H54 (cell line): ENCODE results near the gene TOP2B.

Experiments
- DNase-seq: peaks from one replicate; pipeline ENCODE4 v3.0.0; 2011; ENCODE audit warnings: low spot score, mixed read lengths; ENCODE audit not compliant: insufficient read length
- FAIRE-seq: peaks from 3 replicates; lab custom pipeline; 2011; peaks lifted over from hg19 to GRCh38; lab: Jason Lieb, UNC
- POLR2A ChIP-seq: IDR thresholded peaks from 2 replicates; pipeline ENCODE4 v1.6.1; 2011; ENCODE audit warnings: low read depth, mild to moderate bottlenecking, low read length

Gene TOP2B

DNA sequence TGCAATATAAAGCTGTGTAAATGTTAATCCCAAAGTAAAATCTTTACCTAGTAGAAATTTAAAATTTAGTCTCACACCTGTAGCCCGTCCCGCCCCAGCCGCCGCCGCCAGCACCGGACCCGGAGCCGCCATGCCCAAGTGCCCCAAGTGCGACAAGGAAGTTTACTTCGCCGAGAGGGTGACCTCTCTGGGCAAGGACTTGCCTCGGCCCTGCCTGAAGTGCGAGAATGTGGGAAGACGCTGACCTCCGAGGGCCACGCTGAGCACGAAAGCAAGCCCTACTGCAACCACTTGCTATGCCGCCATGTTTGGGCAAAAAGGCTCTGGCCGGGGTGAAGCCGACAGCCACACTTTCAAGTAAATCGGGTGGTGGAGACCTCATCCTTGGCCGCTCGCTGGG is 22.1 kb upstream of the TOP2B start:
- no peak for FAIRE-seq
- no peak for DNase-seq
- no peak for TF ChIP-seq POLR2A

DNA sequence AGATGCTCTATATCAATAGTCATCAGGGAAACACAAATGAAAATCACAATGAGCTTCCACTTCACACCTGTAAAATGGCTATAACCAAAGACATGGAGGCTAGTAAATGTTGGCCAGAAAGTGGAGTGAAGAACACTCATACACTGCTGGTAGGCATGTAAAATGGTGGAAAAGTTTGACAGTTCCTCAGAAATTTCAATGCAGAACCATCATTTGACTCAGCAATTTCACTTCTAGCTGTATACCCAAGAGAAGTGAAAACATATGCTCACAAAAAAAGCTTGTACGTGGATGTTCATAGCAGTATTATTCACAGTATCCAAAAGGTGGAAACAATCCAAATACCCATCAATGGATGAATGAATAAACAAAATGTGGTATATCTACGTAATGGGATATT is 19.2 kb upstream of the TOP2B start:
- DNase-seq (no peak), FAIRE-seq (peak; percentile 78)
- no peak for TF ChIP-seq POLR2A

DNA sequence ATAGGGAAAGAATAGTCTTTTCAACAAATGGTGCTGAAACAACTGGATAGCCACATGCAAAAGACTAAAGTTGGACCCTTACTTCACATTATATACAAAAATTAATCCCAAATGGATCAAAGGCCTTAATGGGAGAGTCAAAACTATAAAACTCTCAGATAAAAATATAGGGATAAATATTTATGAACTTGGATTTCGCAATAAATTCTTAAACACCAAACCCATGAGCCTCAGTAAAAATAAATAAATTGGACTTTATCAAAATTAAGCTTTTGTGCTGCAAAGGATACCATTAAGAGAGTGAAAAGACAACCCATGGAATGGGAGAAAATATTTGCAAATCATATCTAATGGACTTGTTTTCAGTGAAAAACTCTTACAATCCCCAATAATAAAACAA is 18.7 kb upstream of the TOP2B start:
- FAIRE-seq (no peak), DNase-seq (no peak)
- TF ChIP-seq POLR2A, result no peak

DNA sequence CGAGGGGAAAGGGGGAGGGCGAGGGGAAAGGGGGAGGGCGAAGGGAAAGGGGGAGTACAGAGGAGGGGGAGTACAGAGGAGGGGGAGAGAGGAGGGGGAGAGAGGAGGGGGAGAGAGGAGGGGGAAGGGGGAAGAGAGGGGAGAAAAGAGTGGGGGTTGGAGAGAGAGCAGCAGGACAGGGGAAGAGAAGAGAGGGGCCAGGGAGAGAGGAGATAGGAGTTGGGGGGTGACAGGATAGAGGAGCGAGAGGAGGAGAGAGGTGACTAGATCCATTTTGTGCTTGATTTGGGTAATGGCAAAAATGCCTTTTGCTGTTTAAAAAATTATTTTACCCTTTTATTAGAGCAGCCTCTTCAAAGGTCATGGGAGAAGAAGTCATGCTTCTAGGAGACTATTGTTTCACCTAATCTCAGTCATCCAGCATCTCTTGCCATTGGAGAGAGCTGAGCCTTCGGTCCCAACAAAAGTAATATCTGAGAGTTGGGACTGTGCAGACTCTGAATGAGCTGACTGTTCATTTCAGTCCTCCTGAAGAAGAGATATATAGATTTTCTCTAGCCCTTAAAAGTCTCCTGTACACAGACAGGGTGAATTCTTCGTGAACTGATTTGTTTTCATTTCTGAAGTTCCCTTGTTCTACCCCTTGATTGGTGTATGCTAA is 15.1 kb upstream of the TOP2B start:
- FAIRE-seq (no peak), DNase-seq (no peak)
- no peak for TF ChIP-seq POLR2A

DNA sequence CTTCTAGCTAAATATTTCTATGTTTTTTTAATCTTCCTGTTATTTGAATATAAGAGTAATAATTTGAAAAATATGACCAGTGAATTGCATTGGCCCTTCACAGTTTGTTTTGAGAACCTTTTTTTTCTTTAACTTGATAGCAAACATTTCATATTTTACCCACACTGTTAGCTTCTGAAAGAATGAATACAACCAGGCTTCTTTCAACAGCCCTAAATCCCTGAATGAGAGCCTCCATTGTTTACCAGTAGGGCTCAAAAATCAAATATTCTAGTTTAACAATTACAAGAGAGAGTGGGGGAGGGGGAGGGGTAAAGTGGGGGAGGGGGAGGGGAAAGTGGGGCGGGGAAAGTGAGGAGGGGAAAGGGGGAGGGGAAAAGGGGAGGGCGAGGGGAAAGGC is 14.5 kb upstream of the TOP2B start:
- DNase-seq (no peak), FAIRE-seq (no peak)
- no peak for TF ChIP-seq POLR2A

DNA sequence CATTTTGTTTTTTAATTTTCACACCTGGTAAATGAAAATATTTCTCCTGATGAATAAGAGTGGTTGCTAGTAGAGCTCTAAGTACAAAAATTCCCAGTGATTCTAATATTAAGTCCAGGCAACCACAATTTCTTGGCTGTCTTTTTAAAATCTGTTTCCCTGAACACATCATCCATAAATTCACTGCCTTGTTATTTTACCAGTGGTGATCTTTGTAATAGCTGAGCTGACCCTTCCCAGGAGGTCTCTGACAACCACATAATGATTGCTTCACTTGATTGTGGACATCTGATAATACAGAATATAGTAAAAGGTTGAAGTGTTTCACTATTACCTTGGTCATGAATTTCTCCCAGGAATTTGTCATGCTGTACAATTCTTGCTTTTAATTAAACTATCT is 13.9 kb upstream of the TOP2B start:
- no peak for DNase-seq
- no peak for FAIRE-seq
- no peak for TF ChIP-seq POLR2A

DNA sequence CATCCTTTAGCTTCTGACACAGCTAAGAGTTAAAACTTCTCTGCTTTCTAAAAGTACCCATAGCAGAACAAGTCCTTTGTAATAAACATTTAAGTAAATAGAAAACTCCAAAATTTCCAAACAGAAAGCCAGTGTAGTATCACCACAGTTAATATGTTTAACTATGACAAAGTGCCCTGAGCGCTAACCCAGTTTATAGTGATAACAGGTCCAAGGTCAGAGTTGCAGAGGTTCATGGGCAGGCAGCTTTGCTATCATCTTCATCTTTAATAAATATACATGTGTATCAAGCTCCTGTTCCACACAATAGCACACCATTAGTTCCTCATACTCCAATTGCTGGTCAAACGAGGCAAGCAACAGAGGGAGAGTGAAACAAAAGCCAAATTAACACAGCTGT is 12.4 kb upstream of the TOP2B start:
- FAIRE-seq (no peak), DNase-seq (no peak)

DNA sequence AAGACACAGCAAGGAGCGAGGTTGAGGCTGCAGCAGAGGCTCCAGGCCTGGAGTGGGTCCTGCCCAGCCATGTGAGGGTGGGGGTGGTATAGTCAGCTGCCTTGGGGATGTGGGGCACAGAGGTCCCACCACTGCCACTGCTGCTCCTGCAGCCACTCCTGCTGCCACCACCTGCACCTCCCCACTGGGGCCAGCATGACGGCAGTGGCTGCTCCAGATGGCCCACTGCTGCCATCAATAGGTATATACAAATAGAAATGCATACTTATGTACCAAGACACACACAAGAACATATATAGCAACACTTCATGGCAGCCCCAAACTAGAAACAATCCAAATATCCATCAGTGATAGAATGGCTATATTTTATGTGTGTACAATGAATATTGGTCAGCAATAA is 10.0 kb upstream of the TOP2B start:
- TF ChIP-seq POLR2A, result no peak
- FAIRE-seq (no peak), DNase-seq (no peak)

More for the DNA sequence above, 12.4 kb upstream of the TOP2B start:
- TF ChIP-seq POLR2A, result no peak

DNA sequence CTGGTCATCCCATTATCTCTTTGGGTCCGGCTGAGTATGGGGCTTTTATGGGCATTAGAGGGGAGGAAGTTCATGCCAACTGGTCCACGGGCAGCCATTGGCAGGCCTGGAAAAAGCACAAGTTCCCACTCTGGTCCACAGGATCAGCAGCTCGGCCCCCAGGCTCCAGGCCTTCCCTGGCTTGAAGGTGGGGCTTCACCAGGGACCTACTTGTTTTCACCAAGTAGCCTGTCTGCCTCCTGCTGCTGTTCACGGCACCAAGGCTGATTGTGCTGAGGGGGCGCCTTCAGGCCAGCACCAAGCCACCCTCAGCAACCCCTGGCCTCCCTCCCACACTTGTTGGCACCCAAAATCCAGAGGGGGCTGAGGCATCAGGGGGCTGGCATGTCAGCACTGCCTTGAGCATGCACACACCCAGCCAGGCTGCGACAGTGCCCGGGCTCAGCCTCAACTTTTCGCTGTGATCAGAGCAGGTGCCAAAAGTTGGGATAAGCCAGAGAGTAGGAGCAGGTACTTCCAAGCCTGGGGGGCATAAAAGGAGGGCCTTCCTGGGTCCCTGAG is 9.1 kb upstream of the TOP2B start:
- no peak for TF ChIP-seq POLR2A
- DNase-seq, result no peak
- FAIRE-seq, result no peak

DNA sequence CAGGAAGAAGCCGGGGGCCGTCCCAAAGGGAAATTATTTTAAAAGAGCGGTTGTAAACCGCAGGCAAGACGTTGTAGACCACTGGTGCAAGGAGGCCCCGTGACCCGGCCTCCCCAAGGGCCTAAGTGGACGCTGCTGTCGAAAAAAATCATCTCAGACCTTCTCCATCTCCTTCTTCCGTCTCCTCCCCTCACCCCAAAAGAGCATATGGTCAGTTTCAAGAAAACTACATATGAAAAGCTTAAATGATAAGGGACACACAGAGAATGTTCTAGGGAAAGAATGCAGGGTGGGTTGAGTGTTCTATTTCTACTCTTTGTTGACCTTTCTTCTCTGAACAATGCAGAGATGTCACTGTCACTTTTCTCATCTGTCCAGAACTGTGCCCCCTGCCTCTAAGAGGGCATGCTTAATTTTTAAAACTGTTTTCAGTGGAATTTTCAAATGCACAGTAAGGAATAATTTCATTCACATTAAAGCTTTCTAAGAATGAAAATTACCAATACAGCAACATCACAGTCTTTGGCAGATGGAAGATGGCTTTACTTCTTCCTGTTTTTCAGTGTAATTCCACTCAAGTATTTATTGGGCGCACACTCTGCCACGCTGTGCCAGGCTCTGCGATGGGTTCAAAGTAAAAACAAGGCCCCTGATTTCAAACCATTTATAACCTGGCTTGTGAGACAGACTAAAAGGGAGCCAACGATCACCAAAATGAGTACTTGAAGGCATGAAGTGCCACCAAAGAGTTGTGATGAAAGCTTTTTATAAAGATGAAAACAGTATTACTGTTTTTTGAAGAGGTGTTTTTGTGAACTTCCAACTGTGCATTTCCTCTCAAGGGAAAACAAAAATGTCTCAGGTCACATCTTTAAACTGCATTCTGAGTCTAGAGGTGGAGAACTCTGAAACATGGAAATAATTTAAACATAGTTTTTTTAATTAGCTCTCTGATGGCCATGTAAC is 891 bp upstream of the TOP2B start:
- peak; percentile 30 for DNase-seq

DNA sequence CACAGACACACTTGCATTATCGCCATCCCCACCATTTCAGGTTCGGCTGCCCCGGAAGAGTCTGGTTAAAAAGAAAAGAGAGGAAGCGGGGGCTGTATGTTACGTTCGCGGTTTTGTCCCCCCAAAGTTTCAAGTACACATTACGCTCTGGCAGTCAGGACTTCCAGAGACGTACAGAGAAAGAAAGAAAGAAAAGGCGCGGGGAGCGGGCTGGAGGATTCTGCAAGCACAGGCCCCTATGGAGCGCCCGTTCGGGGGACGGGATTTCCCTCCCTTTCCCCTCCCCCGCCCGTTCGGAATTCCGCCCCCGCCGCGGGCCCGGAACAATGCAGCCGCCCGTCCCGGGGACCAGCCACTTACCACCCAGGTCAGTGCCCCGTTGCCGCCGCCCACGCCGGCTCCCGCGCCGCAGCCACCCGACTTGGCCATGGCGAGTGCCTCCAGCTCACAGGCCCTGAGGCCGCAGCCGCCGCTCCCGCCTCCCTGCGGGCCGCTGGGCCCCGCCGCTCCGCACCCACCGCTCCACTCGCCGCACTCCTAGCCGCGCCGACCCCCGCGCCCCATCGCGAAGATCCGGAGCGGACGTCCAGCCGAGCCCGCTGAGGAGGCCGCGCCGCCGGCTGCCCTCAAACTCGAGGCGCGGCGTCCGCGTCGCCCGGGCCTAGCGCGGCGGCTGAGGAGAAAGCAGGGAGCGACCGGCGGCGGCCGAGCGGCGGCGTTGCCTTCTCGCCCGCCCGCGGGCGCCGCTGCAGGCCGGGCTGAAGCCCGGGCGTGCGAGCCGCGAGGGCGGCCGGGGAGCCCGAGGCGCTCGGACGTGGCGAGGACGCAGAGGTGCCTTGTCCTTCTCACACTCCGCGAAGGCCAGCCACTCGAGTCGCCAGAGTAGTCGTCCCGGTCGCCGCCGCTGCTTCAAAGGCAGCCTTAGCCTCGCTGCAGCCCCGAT is 567 bp downstream of the TOP2B start:
- peak; percentile 36; the same call in 1 of the 2 replicates for TF ChIP-seq POLR2A
- FAIRE-seq (no peak), DNase-seq (peak; percentile 23)

More for the DNA sequence above, 891 bp upstream of the TOP2B start:
- no peak for FAIRE-seq
- no peak for TF ChIP-seq POLR2A

DNA sequence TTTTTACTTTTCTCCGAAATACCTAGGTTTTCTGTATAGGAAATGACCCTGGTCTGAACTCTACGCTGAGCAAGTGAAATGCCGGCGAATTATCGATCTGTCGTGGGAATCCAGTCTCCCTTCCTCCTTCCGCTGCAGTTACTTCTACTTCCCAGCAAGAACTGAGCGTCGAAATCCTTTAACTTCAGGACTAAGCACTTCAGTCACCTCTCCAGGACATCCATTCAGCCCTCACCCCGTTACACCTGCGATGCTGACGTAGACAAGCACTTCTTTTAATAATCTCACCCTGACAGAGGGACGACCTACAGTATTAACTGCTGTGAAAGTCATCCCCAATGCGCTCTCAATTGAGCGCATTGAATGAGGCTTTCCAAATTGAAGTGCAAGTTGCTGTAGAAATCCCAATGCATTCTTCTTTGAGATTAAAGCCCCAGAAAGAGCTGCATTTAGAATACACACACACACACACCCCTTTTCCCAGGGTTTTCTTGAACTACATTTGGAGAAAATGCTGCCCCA is 1.3 kb downstream of the TOP2B start:
- no peak for TF ChIP-seq POLR2A
- DNase-seq, result no peak
- FAIRE-seq, result peak; percentile 92
